ENCODE results near the gene CFAP53. TPM values are rescaled to one million over a fixed set of nuclear protein-coding genes. Genes with fewer than 3 reads are reported as not detected.

CFAP53 gene
- total RNA-seq, 1 donor: under 0.01 TPM

- H3K4me3 ChIP-seq (ENCODE audit: low read depth, low read length): no peak overlapping the region
- no peak for TF ChIP-seq CTCF (IDR thresholded peaks at IDR 0.05; ENCODE audit: insufficient read depth, low read depth, low read length)
- DNase-seq (ENCODE audit: low read depth): no peak
Measured at GRCh38 chr18:50282521-50283335, 16.4 kb upstream of the CFAP53 start.

GRCh38 chr18:50281972-50282520, 15.8 kb upstream of the CFAP53 start:
- peak overlapping the region; percentile 83 for H3K4me3 ChIP-seq (ENCODE audit: low read depth, low read length)
- TF ChIP-seq CTCF (IDR thresholded peaks at IDR 0.05; ENCODE audit: insufficient read depth, low read depth, low read length): no peak
- DNase-seq (ENCODE audit: low read depth): no peak

GRCh38 chr18:50281295-50281971, 15.1 kb upstream of the CFAP53 start, which contains the start of gene MBD1:
MBD1 (minus strand) TSS chr18:50281523; CDS start chr18:50279992, 1,531 bp downstream.
- H3K4me3 ChIP-seq (ENCODE audit: low read depth, low read length): peak within 1 kb of the TSS; percentile 83
- TF ChIP-seq CTCF (IDR thresholded peaks at IDR 0.05; ENCODE audit: insufficient read depth, low read depth, low read length): peak; percentile 16
- DNase-seq (ENCODE audit: low read depth): peak; percentile 99

GRCh38 chr18:50280707-50281294, 14.5 kb upstream of the CFAP53 start:
- DNase-seq (ENCODE audit: low read depth): no peak

GRCh38 chr18:50279752-50280151, 13.5 kb upstream of the CFAP53 start:
- no peak for TF ChIP-seq CTCF (IDR thresholded peaks at IDR 0.05; ENCODE audit: insufficient read depth, low read depth, low read length)
- peak overlapping the region; percentile 83 for H3K4me3 ChIP-seq (ENCODE audit: low read depth, low read length)
- DNase-seq (ENCODE audit: low read depth): no peak

More at GRCh38 chr18:50280707-50281294, 14.5 kb upstream of the CFAP53 start:
- TF ChIP-seq CTCF (IDR thresholded peaks at IDR 0.05; ENCODE audit: insufficient read depth, low read depth, low read length): no peak
- H3K4me3 ChIP-seq (ENCODE audit: low read depth, low read length): peak overlapping the region; percentile 83

GRCh38 chr18:50277942-50278341, 11.6 kb upstream of the CFAP53 start:
- no peak for TF ChIP-seq CTCF (IDR thresholded peaks at IDR 0.05; ENCODE audit: insufficient read depth, low read depth, low read length)
- DNase-seq (ENCODE audit: low read depth): peak; percentile 51

More at GRCh38 chr18:50277942-50278341, 11.6 kb upstream of the CFAP53 start:
- no peak overlapping the region for H3K4me3 ChIP-seq (ENCODE audit: low read depth, low read length)
